ENCODE measurements around the gene BTNL9. TPM values are rescaled to one million over a fixed set of nuclear protein-coding genes. Genes with fewer than 3 reads are reported as not detected.

BTNL9 gene
- total and polyA plus RNA-seq, 2 of the 13 experiments (the other 11 are each of a cell fraction or from before 2014, with no cell fraction given) = 0.13 TPM; not detected in 1

DNA sequence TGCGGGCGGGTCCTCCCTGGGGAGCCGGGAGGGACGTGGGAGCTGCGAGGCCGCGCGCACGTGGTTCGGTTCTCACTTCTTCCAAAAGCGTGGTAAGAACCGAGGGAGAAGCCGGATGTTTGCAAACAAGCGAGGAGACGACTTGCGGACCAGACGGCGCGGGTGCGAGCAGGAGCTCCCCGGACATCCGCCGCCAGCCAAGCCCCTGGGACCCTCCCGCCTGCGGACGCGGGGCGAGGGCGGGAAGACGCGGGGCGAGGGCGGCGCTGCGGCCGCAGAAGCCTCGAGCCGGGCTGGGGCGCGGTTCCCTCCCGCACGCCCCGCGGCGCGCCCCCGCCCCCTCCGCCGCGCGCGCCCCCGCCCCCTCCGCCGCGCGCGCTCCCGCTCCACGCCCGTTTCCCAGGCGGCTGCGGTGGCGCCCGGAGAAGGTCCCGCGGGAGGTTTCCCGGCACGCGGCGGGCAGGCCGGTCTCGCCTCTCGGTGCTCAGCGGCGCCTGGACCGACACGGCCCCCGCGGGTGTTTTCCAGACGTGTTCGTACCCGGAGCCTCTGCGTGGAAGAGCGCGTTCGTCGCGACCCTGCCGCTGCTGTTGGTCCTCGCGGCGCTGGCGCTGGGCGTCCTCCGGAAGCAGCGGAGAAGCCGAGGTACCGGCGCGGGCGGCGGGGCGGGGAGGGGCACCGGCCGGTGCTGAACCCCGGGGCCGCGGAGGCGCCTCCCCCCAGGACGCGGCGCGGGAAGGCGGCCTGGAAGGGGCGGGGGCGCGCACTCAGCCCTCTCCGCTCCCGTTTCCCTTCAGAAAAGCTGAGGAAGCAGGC lies 12.8 kb downstream of the BTNL9 start (continued):
- TF ChIP-seq, protein P1, sequence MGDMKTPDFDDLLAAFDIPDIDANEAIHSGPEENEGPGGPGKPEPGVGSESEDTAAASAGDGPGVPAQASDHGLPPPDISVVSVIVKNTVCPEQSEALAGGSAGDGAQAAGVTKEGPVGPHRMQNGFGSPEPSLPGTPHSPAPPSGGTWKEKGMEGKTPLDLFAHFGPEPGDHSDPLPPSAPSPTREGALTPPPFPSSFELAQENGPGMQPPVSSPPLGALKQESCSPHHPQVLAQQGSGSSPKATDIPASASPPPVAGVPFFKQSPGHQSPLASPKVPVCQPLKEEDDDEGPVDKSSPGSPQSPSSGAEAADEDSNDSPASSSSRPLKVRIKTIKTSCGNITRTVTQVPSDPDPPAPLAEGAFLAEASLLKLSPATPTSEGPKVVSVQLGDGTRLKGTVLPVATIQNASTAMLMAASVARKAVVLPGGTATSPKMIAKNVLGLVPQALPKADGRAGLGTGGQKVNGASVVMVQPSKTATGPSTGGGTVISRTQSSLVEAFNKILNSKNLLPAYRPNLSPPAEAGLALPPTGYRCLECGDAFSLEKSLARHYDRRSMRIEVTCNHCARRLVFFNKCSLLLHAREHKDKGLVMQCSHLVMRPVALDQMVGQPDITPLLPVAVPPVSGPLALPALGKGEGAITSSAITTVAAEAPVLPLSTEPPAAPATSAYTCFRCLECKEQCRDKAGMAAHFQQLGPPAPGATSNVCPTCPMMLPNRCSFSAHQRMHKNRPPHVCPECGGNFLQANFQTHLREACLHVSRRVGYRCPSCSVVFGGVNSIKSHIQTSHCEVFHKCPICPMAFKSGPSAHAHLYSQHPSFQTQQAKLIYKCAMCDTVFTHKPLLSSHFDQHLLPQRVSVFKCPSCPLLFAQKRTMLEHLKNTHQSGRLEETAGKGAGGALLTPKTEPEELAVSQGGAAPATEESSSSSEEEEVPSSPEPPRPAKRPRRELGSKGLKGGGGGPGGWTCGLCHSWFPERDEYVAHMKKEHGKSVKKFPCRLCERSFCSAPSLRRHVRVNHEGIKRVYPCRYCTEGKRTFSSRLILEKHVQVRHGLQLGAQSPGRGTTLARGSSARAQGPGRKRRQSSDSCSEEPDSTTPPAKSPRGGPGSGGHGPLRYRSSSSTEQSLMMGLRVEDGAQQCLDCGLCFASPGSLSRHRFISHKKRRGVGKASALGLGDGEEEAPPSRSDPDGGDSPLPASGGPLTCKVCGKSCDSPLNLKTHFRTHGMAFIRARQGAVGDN (CRISPR knock-in tag; IDR thresholded peaks at IDR 0.05) = peak; percentile 34
- no peak for TF ChIP-seq ELF3 (CRISPR knock-in tag; IDR thresholded peaks at IDR 0.05)
- TF ChIP-seq ZNF510 (CRISPR knock-in tag; IDR thresholded peaks at IDR 0.05; ENCODE audit: low read depth) = no peak
- TF ChIP-seq MAFG (CRISPR knock-in tag; IDR thresholded peaks at IDR 0.05) = no peak
- peak; percentile 30; the same call in 1 of the 2 replicates for TF ChIP-seq GABPB1 (CRISPR knock-in tag; IDR thresholded peaks at IDR 0.05)
- no peak for TF ChIP-seq PAX8 (CRISPR knock-in tag; IDR thresholded peaks at IDR 0.05; ENCODE audit: borderline replicate concordance)
- TF ChIP-seq, protein P2, sequence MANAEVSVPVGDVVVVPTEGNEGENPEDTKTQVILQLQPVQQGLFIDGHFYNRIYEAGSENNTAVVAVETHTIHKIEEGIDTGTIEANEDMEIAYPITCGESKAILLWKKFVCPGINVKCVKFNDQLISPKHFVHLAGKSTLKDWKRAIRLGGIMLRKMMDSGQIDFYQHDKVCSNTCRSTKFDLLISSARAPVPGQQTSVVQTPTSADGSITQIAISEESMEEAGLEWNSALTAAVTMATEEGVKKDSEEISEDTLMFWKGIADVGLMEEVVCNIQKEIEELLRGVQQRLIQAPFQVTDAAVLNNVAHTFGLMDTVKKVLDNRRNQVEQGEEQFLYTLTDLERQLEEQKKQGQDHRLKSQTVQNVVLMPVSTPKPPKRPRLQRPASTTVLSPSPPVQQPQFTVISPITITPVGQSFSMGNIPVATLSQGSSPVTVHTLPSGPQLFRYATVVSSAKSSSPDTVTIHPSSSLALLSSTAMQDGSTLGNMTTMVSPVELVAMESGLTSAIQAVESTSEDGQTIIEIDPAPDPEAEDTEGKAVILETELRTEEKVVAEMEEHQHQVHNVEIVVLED (CRISPR knock-in tag; IDR thresholded peaks at IDR 0.05; ENCODE audit: borderline replicate concordance) = no peak
- TF ChIP-seq, protein P3, sequence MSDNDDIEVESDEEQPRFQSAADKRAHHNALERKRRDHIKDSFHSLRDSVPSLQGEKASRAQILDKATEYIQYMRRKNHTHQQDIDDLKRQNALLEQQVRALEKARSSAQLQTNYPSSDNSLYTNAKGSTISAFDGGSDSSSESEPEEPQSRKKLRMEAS (IDR thresholded peaks at IDR 0.05) = 0 out of 2 replicates have a peak, but pooled peaks have one; percentile 5
- no peak for TF ChIP-seq ZFP82 (CRISPR knock-in tag; IDR thresholded peaks at IDR 0.05; ENCODE audit: borderline replicate concordance)
- TF ChIP-seq ZNF382 (CRISPR knock-in tag; IDR thresholded peaks at IDR 0.05; ENCODE audit: borderline replicate concordance) = no peak
